Panc1 (cell line): ENCODE results near the gene POLG2.

Experiments
- POLR2AphosphoS5 ChIP-seq: IDR thresholded peaks from 2 replicates; pipeline ENCODE4 v1.6.1; 2012; ENCODE audit warnings: mild to moderate bottlenecking, low read depth, low read length, moderate library complexity
- TF ChIP-seq, protein P1 (sequence below): fragments of 450-650 bp; IDR thresholded peaks from 2 replicates; pipeline ENCODE4 v1.5.1; 2017; ENCODE audit warnings: mild to moderate bottlenecking

DNA sequence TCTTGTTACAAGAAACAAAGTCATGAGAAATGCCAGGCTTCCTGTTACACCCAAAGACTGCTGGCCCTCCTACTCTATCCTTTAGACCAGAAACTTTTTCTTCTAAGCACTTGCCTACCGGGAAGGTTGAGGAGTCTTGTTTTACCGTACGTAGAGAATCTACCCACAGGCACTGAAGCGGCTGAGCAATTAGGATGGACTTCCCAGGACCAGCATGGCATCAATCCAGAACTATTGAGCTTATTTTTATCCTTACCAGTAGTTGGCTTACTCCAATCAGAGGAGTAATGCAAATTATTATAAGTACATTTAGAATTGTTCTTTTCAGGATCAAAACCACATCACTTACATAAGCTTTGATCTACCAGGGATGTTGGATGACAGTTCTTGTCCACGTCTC, 35.6 kb upstream of the POLG2 start:
- TF ChIP-seq, protein P1, sequence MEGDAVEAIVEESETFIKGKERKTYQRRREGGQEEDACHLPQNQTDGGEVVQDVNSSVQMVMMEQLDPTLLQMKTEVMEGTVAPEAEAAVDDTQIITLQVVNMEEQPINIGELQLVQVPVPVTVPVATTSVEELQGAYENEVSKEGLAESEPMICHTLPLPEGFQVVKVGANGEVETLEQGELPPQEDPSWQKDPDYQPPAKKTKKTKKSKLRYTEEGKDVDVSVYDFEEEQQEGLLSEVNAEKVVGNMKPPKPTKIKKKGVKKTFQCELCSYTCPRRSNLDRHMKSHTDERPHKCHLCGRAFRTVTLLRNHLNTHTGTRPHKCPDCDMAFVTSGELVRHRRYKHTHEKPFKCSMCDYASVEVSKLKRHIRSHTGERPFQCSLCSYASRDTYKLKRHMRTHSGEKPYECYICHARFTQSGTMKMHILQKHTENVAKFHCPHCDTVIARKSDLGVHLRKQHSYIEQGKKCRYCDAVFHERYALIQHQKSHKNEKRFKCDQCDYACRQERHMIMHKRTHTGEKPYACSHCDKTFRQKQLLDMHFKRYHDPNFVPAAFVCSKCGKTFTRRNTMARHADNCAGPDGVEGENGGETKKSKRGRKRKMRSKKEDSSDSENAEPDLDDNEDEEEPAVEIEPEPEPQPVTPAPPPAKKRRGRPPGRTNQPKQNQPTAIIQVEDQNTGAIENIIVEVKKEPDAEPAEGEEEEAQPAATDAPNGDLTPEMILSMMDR = no peak
- TF ChIP-seq POLR2AphosphoS5 = no peak
